Endodermal cell (in vitro differentiated cells): Measurements from ENCODE around the gene KCNQ1. TPM values are rescaled to one million over a fixed set of nuclear protein-coding genes. Genes with fewer than 3 reads are reported as not detected.

Source experiments
- DNase-seq: peaks from one replicate; pipeline ENCODE4 v3.0.0-alpha.2; 2017
- H3K27ac ChIP-seq: 2 replicates; pipeline ENCODE4 v1.5.1; 2013; ENCODE audit warnings: mild to moderate bottlenecking, low read depth, low read length, moderate library complexity
- H3K27me3 ChIP-seq: 2 replicates; pipeline ENCODE4 v1.6.1; 2013; ENCODE audit warnings: mild to moderate bottlenecking, low read length, moderate library complexity; ENCODE audit not compliant: insufficient read depth, control insufficient read depth, poor library complexity, severe bottlenecking
- H3K36me3 ChIP-seq: 2 replicates; pipeline ENCODE4 v1.7.0; 2013; ENCODE audit warnings: mild to moderate bottlenecking, low read length, moderate library complexity; ENCODE audit not compliant: control insufficient read depth, insufficient read depth
- H3K4me1 ChIP-seq: one replicate; pipeline ENCODE4 v1.7.0; 2013; ENCODE audit warnings: low read length; ENCODE audit not compliant: control insufficient read depth, insufficient read depth
- H3K4me3 ChIP-seq: 2 replicates; pipeline ENCODE4 v1.5.1; 2013; ENCODE audit warnings: mild to moderate bottlenecking, low read length, moderate library complexity
- H3K9ac ChIP-seq: 2 replicates; pipeline ENCODE4 v1.6.1; 2013; ENCODE audit warnings: mild to moderate bottlenecking, low read length, moderate library complexity; ENCODE audit not compliant: poor library complexity, severe bottlenecking; ENCODE audit errors: extremely low read depth
- H3K9me3 ChIP-seq: 2 replicates; pipeline ENCODE4 v1.6.1; 2013; ENCODE audit warnings: mild to moderate bottlenecking, low read length, moderate library complexity; ENCODE audit not compliant: control insufficient read depth
- H3K27ac Mint-ChIP-seq: 2 replicates; pipeline ENCODE4 v1.8.0; 2020; ENCODE audit warnings: mixed read lengths
- H3K27me3 Mint-ChIP-seq: 2 replicates; pipeline ENCODE4 v1.8.0; 2021; ENCODE audit warnings: mild to moderate bottlenecking, mixed read lengths; ENCODE audit not compliant: insufficient read depth
- H3K36me3 Mint-ChIP-seq: 2 replicates; pipeline ENCODE4 v1.8.0; 2020; ENCODE audit warnings: low read depth, mixed read lengths
- H3K4me1 Mint-ChIP-seq: 2 replicates; pipeline ENCODE4 v1.8.0; 2020; ENCODE audit warnings: mixed read lengths
- H3K4me3 Mint-ChIP-seq: 2 replicates; pipeline ENCODE4 v1.8.0; 2020; ENCODE audit warnings: mild to moderate bottlenecking, moderate library complexity, mixed read lengths
- H3K9me3 Mint-ChIP-seq: 2 replicates; pipeline ENCODE4 v1.8.0; 2020; ENCODE audit warnings: mild to moderate bottlenecking, mixed read lengths
- CTCF ChIP-seq: fragments of 200-600 bp; sonication (generic); conservative IDR thresholded peaks from 2 replicates; pipeline ENCODE4 v1.5.0; 2021; ENCODE audit warnings: antibody characterized with exemption, mild to moderate bottlenecking
- WGBS, 2 experiments: methylation state at CpG; one replicate each; pipeline versions ENCODE4 v1.1.5 to v1.1.7; 2013; ENCODE audit warnings: missing lambda C conversion rate in 2 of 2, mixed read lengths in 1 of 2; ENCODE audit not compliant: insufficient coverage in 1 of 2, insufficient read length in 1 of 2; 5-methylcytosine and 5-hydroxymethylcytosine counted together
- total RNA-seq, 2 donors: library from RNA; stranded (reverse); fragmentation: NEBNext Ultra II Directional in 1 of 2; extraction: Animal tissue kit (Norgen Biotek cat#: 25700) in 1 of 2; gene quantifications; 2 replicates in 1 of 2; 3 replicates in 1 of 2; pipeline ENCODE4 v1.2.1, GENCODE V29; 2021

KCNQ1 gene
- total RNA-seq, 2 donors from 2014 or later, result 1.8 to 3.5 TPM

GRCh38 chr11:2673871-2674471, 229.2 kb downstream of the KCNQ1 start:
- Histone ChIP-seq H3K36me3 (peaks cover 8% of the 10 kb centered on the region), H3K4me3 (no peak overlapping the region), H3K4me1 (no peaks in the 10 kb centered on the region), H3K9me3 (no peaks in the 10 kb centered on the region), H3K27me3 (no peaks in the 10 kb centered on the region), H3K27ac (no peak overlapping the region), H3K9ac (no peak overlapping the region)
- Mint-ChIP-seq H3K27ac (no peak overlapping the region), H3K9me3 (no peaks in the 10 kb centered on the region), H3K4me1 (peaks cover 18% of the 10 kb centered on the region), H3K36me3 (peaks cover 9% of the 10 kb centered on the region), H3K4me3 (no peak overlapping the region), H3K27me3 (peaks cover 2% of the 10 kb centered on the region)
- peak; percentile 43 for DNase-seq
- TF ChIP-seq CTCF, result no peak
- 95% methylated on average over 13 to 16 of the region's 16 CpGs for WGBS, 2 experiments

- H3K27me3 ChIP-seq, result no peaks in the 10 kb centered on the region
- WGBS, 2 experiments, result 93 to 94% methylated on average over 4 to 8 of the region's 8 CpGs
- peak; percentile 37 for DNase-seq
- peaks cover 5% of the 10 kb centered on the region for H3K36me3 ChIP-seq
- H3K27ac ChIP-seq, result no peak overlapping the region
- H3K9ac ChIP-seq, result no peak overlapping the region
- Mint-ChIP-seq H3K27ac (no peak overlapping the region), H3K36me3 (peaks cover 9% of the 10 kb centered on the region), H3K4me1 (peaks cover 18% of the 10 kb centered on the region), H3K9me3 (no peaks in the 10 kb centered on the region), H3K27me3 (peaks cover 2% of the 10 kb centered on the region), H3K4me3 (no peak overlapping the region)
- no peak overlapping the region for H3K4me3 ChIP-seq
- H3K9me3 ChIP-seq, result no peaks in the 10 kb centered on the region
- H3K4me1 ChIP-seq, result no peaks in the 10 kb centered on the region
- no peak for TF ChIP-seq CTCF
These were observed 229.9 kb downstream of the KCNQ1 start for GRCh38 chr11:2674658-2675131.

GRCh38 chr11:2675540-2675939, 230.7 kb downstream of the KCNQ1 start:
- WGBS, 2 experiments, result 93 to 100% methylated on average over 1 to 7 of the region's 7 CpGs
- Mint-ChIP-seq H3K27me3 (peaks cover 2% of the 10 kb centered on the region), H3K4me1 (peaks cover 18% of the 10 kb centered on the region), H3K9me3 (no peaks in the 10 kb centered on the region), H3K4me3 (no peak overlapping the region), H3K27ac (no peak overlapping the region), H3K36me3 (peaks cover 9% of the 10 kb centered on the region)
- no peaks in the 10 kb centered on the region for H3K4me1 ChIP-seq
- H3K9me3 ChIP-seq, result no peaks in the 10 kb centered on the region
- H3K36me3 ChIP-seq, result no peaks in the 10 kb centered on the region
- no peak overlapping the region for H3K9ac ChIP-seq
- no peak overlapping the region for H3K27ac ChIP-seq
- no peaks in the 10 kb centered on the region for H3K27me3 ChIP-seq
- TF ChIP-seq CTCF, result no peak
- DNase-seq, result no peak
- H3K4me3 ChIP-seq, result no peak overlapping the region
